Measurements from ENCODE around the gene C11orf71.

- TF ChIP-seq, protein P1, sequence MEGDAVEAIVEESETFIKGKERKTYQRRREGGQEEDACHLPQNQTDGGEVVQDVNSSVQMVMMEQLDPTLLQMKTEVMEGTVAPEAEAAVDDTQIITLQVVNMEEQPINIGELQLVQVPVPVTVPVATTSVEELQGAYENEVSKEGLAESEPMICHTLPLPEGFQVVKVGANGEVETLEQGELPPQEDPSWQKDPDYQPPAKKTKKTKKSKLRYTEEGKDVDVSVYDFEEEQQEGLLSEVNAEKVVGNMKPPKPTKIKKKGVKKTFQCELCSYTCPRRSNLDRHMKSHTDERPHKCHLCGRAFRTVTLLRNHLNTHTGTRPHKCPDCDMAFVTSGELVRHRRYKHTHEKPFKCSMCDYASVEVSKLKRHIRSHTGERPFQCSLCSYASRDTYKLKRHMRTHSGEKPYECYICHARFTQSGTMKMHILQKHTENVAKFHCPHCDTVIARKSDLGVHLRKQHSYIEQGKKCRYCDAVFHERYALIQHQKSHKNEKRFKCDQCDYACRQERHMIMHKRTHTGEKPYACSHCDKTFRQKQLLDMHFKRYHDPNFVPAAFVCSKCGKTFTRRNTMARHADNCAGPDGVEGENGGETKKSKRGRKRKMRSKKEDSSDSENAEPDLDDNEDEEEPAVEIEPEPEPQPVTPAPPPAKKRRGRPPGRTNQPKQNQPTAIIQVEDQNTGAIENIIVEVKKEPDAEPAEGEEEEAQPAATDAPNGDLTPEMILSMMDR (IDR thresholded peaks at IDR 0.05): no peak
- no peak for TF ChIP-seq ZFX (IDR thresholded peaks at IDR 0.05; ENCODE audit: borderline replicate concordance)
Measured at GRCh38 chr11:114368918-114369680, 31.2 kb downstream of the C11orf71 start.
